Central memory CD8-positive, alpha-beta T cell (primary cell): ENCODE measurements around the gene NPEPL1.

Experiments
- ATAC-seq: fragments of 150-1000 bp; cut with Tn5 transposase; replicated peaks from 2 replicates; pipeline ENCODE4 v1.10.0; 2022; ENCODE audit warnings: mild to moderate bottlenecking, moderate FRiP score, moderate number of reproducible peaks; ENCODE audit not compliant: poor library complexity, severe bottlenecking; ENCODE audit errors: extremely low read depth
- DNase-seq, 2 donors: peaks; one replicate each; pipeline ENCODE4 v3.0.0; 2021; ENCODE audit warnings: low spot score in 2 of 2
- H3K27ac Mint-ChIP-seq: one replicate; pipeline ENCODE4 v1.8.0; 2022; ENCODE audit warnings: low read depth, mild to moderate bottlenecking, moderate library complexity, mixed read lengths
- H3K27me3 Mint-ChIP-seq: one replicate; pipeline ENCODE4 v1.8.0; 2022; ENCODE audit warnings: mixed read lengths
- H3K36me3 Mint-ChIP-seq: one replicate; pipeline ENCODE4 v1.8.0; 2022; ENCODE audit warnings: mild to moderate bottlenecking, moderate library complexity, mixed read lengths; ENCODE audit not compliant: insufficient read depth
- H3K4me1 Mint-ChIP-seq: one replicate; pipeline ENCODE4 v1.8.0; 2022; ENCODE audit warnings: mixed read lengths
- H3K4me3 Mint-ChIP-seq: one replicate; pipeline ENCODE4 v1.8.0; 2022; ENCODE audit warnings: mild to moderate bottlenecking, moderate library complexity, mixed read lengths
- H3K9me3 Mint-ChIP-seq: one replicate; pipeline ENCODE4 v1.8.0; 2022; ENCODE audit warnings: mixed read lengths

Gene NPEPL1

GRCh38 chr20:58661598-58662473 is 30.8 kb upstream of the NPEPL1 start:
- Mint-ChIP-seq H3K4me1 (peaks cover 65% of the 10 kb centered on the region), H3K9me3 (no peaks in the 10 kb centered on the region), H3K4me3 (peak overlapping the region; percentile 36), H3K27me3 (no peaks in the 10 kb centered on the region), H3K36me3 (peaks cover 12% of the 10 kb centered on the region), H3K27ac (peak overlapping the region; percentile 81)
- DNase-seq (no peak), ATAC-seq (peak; percentile 26)

DNA sequence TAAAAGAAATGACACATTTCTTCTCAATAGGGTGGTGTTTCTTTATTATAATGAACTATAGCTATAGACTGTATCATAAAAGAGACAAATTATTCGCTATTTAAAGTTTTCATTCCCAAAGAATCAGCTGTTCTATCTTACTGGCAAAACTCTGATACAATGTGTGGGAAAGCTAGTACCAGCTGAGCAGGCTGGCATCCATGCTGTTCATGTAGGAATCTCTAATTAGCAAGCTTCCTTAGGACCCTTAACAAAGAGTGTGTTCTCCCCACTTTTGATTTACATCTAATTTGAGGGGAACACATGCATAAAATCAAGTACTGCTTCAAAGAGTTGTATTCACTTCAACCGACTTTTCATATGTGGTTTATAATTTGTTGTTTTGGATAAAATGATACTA is 28.3 kb upstream of the NPEPL1 start:
- no peak overlapping the region for H3K4me3 Mint-ChIP-seq
- no peak overlapping the region for H3K27ac Mint-ChIP-seq
- no peaks in the 10 kb centered on the region for H3K9me3 Mint-ChIP-seq
- peaks cover 47% of the 10 kb centered on the region for H3K4me1 Mint-ChIP-seq
- DNase-seq (no peak), ATAC-seq (no peak)
- H3K36me3 Mint-ChIP-seq = peaks cover 23% of the 10 kb centered on the region
- no peaks in the 10 kb centered on the region for H3K27me3 Mint-ChIP-seq

DNA sequence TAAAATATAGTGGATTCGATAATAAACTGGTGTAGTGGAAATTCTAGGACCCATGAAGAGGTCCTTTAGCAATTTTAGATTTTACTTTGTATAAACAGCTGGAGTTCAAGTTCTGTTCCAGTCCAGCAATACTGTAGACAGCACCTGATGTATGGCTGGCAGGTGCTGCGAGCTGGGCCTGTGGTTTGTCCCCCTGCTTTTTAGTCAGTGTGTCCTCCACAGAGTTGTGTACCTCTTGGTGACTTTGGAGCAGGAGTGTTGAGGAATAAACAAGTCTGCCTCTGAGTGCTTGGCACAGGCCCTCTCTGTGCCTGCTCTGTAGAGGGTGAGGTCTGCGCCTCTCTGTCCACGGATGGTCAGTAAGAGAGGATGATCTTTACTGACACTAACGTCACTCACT is 27.7 kb upstream of the NPEPL1 start:
- Mint-ChIP-seq H3K36me3 (peaks cover 25% of the 10 kb centered on the region), H3K27me3 (no peaks in the 10 kb centered on the region), H3K4me1 (peaks cover 41% of the 10 kb centered on the region), H3K9me3 (no peaks in the 10 kb centered on the region), H3K4me3 (no peak overlapping the region), H3K27ac (no peak overlapping the region)
- no peak for ATAC-seq
- no peak for DNase-seq

DNA sequence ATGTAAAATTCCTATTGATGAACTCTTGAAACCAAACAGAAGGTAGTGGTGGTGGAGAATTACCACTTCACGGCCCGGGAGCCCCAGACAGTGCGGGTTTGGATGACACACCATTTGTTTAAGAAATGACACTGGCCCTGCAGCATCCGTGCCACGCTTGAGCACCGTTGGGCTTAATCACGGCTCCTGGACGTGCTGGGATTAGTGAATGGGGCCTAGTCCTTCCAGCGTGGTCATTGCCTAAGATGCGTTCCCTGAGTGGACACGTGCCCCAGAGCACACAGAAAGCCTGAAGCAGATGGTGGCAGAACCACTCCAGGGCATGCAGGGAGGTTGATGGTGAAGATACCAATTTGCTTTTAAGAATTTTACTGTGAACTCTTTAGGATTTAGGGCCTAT is 27.0 kb upstream of the NPEPL1 start:
- Mint-ChIP-seq H3K27ac (no peak overlapping the region), H3K4me3 (no peak overlapping the region), H3K9me3 (no peaks in the 10 kb centered on the region), H3K36me3 (peaks cover 27% of the 10 kb centered on the region), H3K4me1 (peaks cover 35% of the 10 kb centered on the region), H3K27me3 (no peaks in the 10 kb centered on the region)
- no peak for ATAC-seq
- no peak for DNase-seq

- DNase-seq = no peak
- no peaks in the 10 kb centered on the region for H3K9me3 Mint-ChIP-seq
- peak overlapping the region; percentile 67 for H3K27ac Mint-ChIP-seq
- ATAC-seq = no peak
- H3K4me1 Mint-ChIP-seq = peaks cover 24% of the 10 kb centered on the region
- no peaks in the 10 kb centered on the region for H3K27me3 Mint-ChIP-seq
- H3K4me3 Mint-ChIP-seq = no peak overlapping the region
- peaks cover 28% of the 10 kb centered on the region for H3K36me3 Mint-ChIP-seq
Measured at GRCh38 chr20:58666702-58667101, 25.9 kb upstream of the NPEPL1 start.

- no peak for DNase-seq
- ATAC-seq = no peak
- no peaks in the 10 kb centered on the region for H3K9me3 Mint-ChIP-seq
- peaks cover 34% of the 10 kb centered on the region for H3K36me3 Mint-ChIP-seq
- H3K4me3 Mint-ChIP-seq = no peak overlapping the region
- no peaks in the 10 kb centered on the region for H3K27me3 Mint-ChIP-seq
- H3K4me1 Mint-ChIP-seq = peaks cover 19% of the 10 kb centered on the region
- no peak overlapping the region for H3K27ac Mint-ChIP-seq
Measured at GRCh38 chr20:58667975-58668374, 24.6 kb upstream of the NPEPL1 start.

GRCh38 chr20:58668901-58669286 is 23.7 kb upstream of the NPEPL1 start:
- H3K27me3 Mint-ChIP-seq = no peaks in the 10 kb centered on the region
- peaks cover 15% of the 10 kb centered on the region for H3K4me1 Mint-ChIP-seq
- no peak overlapping the region for H3K27ac Mint-ChIP-seq
- DNase-seq (no peak), ATAC-seq (no peak)
- no peak overlapping the region for H3K4me3 Mint-ChIP-seq
- no peaks in the 10 kb centered on the region for H3K9me3 Mint-ChIP-seq
- H3K36me3 Mint-ChIP-seq = peaks cover 39% of the 10 kb centered on the region

- Mint-ChIP-seq H3K9me3 (no peaks in the 10 kb centered on the region), H3K36me3 (peaks cover 44% of the 10 kb centered on the region), H3K4me1 (peaks cover 15% of the 10 kb centered on the region), H3K27me3 (no peaks in the 10 kb centered on the region), H3K4me3 (no peak overlapping the region), H3K27ac (no peak overlapping the region)
- ATAC-seq (no peak), DNase-seq (no peak)
Measured at GRCh38 chr20:58669287-58670006, 23.2 kb upstream of the NPEPL1 start.

- no peak for ATAC-seq
- peaks cover 13% of the 10 kb centered on the region for H3K4me1 Mint-ChIP-seq
- no peak overlapping the region for H3K4me3 Mint-ChIP-seq
- peaks cover 49% of the 10 kb centered on the region for H3K36me3 Mint-ChIP-seq
- H3K27ac Mint-ChIP-seq = no peak overlapping the region
- H3K9me3 Mint-ChIP-seq = no peaks in the 10 kb centered on the region
- H3K27me3 Mint-ChIP-seq = no peaks in the 10 kb centered on the region
- no peak for DNase-seq
Measured at GRCh38 chr20:58670102-58670501, 22.5 kb upstream of the NPEPL1 start.

- Mint-ChIP-seq H3K9me3 (no peaks in the 10 kb centered on the region), H3K27me3 (no peaks in the 10 kb centered on the region), H3K4me1 (peaks cover 9% of the 10 kb centered on the region), H3K4me3 (no peak overlapping the region), H3K27ac (no peak overlapping the region), H3K36me3 (peaks cover 51% of the 10 kb centered on the region)
- ATAC-seq (no peak), DNase-seq (no peak)
Measured at GRCh38 chr20:58670659-58671058, 21.9 kb upstream of the NPEPL1 start.

DNA sequence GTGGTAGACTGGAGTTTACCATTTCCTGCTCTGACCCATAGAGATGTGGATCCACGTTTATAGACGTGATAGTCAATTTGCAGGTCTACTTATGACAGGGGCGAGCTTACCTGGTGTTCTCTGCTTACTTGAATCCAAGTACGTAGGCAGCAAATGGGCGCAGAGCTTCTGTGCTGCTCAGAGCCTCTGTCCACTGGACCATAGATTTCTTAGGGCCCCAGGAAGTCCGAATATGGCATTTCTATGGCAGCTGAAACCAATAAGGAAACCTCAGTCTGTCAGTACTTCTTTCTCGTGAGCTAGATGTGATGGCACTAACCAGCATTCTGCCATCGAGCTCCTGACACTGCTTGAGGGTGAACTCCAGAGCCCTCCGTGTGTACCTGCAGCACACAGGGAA is 19.5 kb upstream of the NPEPL1 start:
- no peak for DNase-seq
- Mint-ChIP-seq H3K36me3 (peaks cover 54% of the 10 kb centered on the region), H3K4me3 (no peak overlapping the region), H3K27ac (no peak overlapping the region), H3K27me3 (no peaks in the 10 kb centered on the region), H3K4me1 (no peaks in the 10 kb centered on the region), H3K9me3 (no peaks in the 10 kb centered on the region)
- no peak for ATAC-seq

GRCh38 chr20:58675146-58675584 is 17.4 kb upstream of the NPEPL1 start:
- ATAC-seq (no peak), DNase-seq (no peak)
- H3K36me3 Mint-ChIP-seq = peaks cover 54% of the 10 kb centered on the region
- no peaks in the 10 kb centered on the region for H3K9me3 Mint-ChIP-seq
- H3K27ac Mint-ChIP-seq = no peak overlapping the region
- no peaks in the 10 kb centered on the region for H3K27me3 Mint-ChIP-seq
- peaks cover 5% of the 10 kb centered on the region for H3K4me1 Mint-ChIP-seq
- no peak overlapping the region for H3K4me3 Mint-ChIP-seq

- H3K27ac Mint-ChIP-seq = no peak overlapping the region
- H3K9me3 Mint-ChIP-seq = no peaks in the 10 kb centered on the region
- H3K27me3 Mint-ChIP-seq = no peaks in the 10 kb centered on the region
- DNase-seq = no peak
- ATAC-seq = no peak
- H3K36me3 Mint-ChIP-seq = peaks cover 52% of the 10 kb centered on the region
- H3K4me3 Mint-ChIP-seq = no peak overlapping the region
- peaks cover 5% of the 10 kb centered on the region for H3K4me1 Mint-ChIP-seq
Measured at GRCh38 chr20:58675641-58676040, 17.0 kb upstream of the NPEPL1 start.
